ENCODE data around the gene BLZF1. TPM values are rescaled to one million over a fixed set of nuclear protein-coding genes. Genes with fewer than 3 reads are reported as not detected.

The BLZF1 gene
- total and polyA plus RNA-seq, 8 donors, result 3.1 to 13.4 (median 7.3) TPM

- intact Hi-C loops (cut with DNase I), result no loop called here
These were observed 7.6 kb upstream of the BLZF1 start for GRCh38 chr1:169360415-169360814.

DNA sequence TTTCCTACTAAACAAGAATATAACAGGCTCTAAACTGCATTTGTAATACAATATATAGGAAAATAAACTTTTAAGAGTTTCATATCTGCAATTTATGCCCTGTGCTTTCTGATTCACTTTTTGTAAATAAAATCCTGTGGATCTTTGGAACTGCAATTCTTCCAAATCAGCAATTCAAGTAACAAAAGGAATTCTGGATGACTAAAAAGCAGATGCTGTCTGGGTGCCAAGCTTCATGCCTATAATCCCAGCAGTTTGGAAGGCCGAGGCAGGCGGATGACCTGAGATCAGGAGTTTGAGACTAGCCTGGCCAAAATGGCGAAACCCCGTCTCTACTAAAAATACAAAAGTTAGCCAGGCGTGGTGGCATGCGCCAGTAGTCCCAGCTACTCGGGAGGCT lies 6.7 kb upstream of the BLZF1 start:
- no peaks in the 10 kb centered on the region for H3K36me3 ChIP-seq
- ATAC-seq, result no peak
- H3K4me3 ChIP-seq, result no peak overlapping the region
- FAIRE-seq, result no peak
- no peak overlapping the region for H3K27ac ChIP-seq
- no peaks in the 10 kb centered on the region for H3K27me3 ChIP-seq
- TF ChIP-seq CTCF (IDR thresholded peaks at IDR 0.05), result no peak
- 96% methylated on average over 7 of the region's 7 CpGs for WGBS, 2 donors
- DNase-seq, result no peak
- intact Hi-C loops (cut with DNase I), result no loop called here
- no peaks in the 10 kb centered on the region for H3K9me3 ChIP-seq
- H3K4me1 ChIP-seq, result no peaks in the 10 kb centered on the region

More at GRCh38 chr1:169360415-169360814, 7.6 kb upstream of the BLZF1 start:
- ATAC-seq (no peak), DNase-seq (no peak), FAIRE-seq (no peak)
- no peak for TF ChIP-seq CTCF (IDR thresholded peaks at IDR 0.05)
- no peaks in the 10 kb centered on the region for H3K4me1 ChIP-seq
- H3K36me3 ChIP-seq, result no peaks in the 10 kb centered on the region
- WGBS, 2 donors, result 88 to 97% methylated on average over 1 of the region's 1 CpG
- H3K27ac ChIP-seq, result no peak overlapping the region
- H3K9me3 ChIP-seq, result no peaks in the 10 kb centered on the region
- H3K27me3 ChIP-seq, result no peaks in the 10 kb centered on the region
- no peak overlapping the region for H3K4me3 ChIP-seq

DNA sequence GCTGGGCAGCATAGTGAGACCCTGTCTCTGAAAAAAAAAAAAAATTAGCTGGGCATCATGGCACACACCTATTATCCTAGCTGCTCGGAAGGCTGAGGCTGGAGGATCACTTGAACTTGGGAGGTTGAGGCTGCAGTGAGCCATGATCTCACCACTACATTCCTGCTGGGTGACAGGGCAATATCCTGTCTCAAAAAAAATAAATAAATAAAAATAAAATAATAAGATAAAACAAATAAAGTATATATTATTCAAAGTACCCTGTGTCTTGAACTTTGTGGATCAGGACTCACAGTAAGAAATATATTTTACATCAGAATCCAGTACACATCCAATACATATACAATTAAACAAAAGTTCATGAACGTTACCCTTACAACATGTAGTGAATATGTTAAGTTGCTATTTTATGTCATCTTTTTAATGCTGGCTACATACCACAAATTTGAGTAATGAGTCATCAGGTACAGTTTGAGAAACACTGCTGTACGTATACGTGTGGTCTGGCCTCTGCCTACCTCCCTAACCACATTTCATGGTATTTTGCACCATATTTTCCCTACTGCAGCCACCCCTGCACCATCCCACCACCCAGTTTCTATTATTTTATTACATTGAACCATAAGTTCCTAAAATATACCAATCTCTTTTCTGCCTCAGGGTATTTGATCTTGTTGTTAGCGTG lies 4.8 kb upstream of the BLZF1 start:
- Histone ChIP-seq H3K36me3 (no peaks in the 10 kb centered on the region), H3K27ac (no peak overlapping the region), H3K4me1 (peaks cover 0 to 6% (median 0%) of the 10 kb centered on the region in 3 donors), H3K27me3 (no peaks in the 10 kb centered on the region), H3K4me3 (no peak overlapping the region), H3K9me3 (no peaks in the 10 kb centered on the region)
- no peak for DNase-seq
- FAIRE-seq, result no peak
- 92 to 93% methylated on average over 5 of the region's 5 CpGs for WGBS, 2 donors
- no peak for TF ChIP-seq CTCF (IDR thresholded peaks at IDR 0.05)
- intact Hi-C loops (cut with DNase I), result no loop called here
- ATAC-seq, result no peak

GRCh38 chr1:169364948-169365347 lies 3.0 kb upstream of the BLZF1 start:
- FAIRE-seq (no peak), ATAC-seq (no peak), DNase-seq (no peak)
- Histone ChIP-seq H3K4me1 (peaks cover 3 to 9% (median 6%) of the 10 kb centered on the region in 3 donors), H3K27ac (no peak overlapping the region), H3K27me3 (no peaks in the 10 kb centered on the region), H3K4me3 (no peak overlapping the region), H3K36me3 (no peaks in the 10 kb centered on the region), H3K9me3 (no peaks in the 10 kb centered on the region)
- intact Hi-C loops (cut with DNase I), result no loop called here
- TF ChIP-seq CTCF (IDR thresholded peaks at IDR 0.05), result no peak
- WGBS, 2 donors, result 96 to 98% methylated on average over 2 of the region's 2 CpGs

GRCh38 chr1:169367096-169367685 lies 804 bp upstream of the BLZF1 start:
- FAIRE-seq (no peak), ATAC-seq (peak in 2 of 4 donors; percentile 8 to 10), DNase-seq (no peak)
- H3K4me1 ChIP-seq, result peaks cover 3 to 9% (median 6%) of the 10 kb centered on the region in 3 donors
- WGBS, 2 donors, result 6 to 7% methylated on average over 15 of the region's 15 CpGs
- no peaks in the 10 kb centered on the region for H3K9me3 ChIP-seq
- H3K27me3 ChIP-seq, result no peaks in the 10 kb centered on the region
- intact Hi-C loops (cut with DNase I), result no loop called here
- H3K4me3 ChIP-seq, result peak overlapping the region; percentile 49 to 66 (median 58)
- peaks cover 0 to 13% (median 7%) of the 10 kb centered on the region in 3 donors for H3K36me3 ChIP-seq
- TF ChIP-seq CTCF (IDR thresholded peaks at IDR 0.05), result no peak
- peak overlapping the region in 2 of 4 donors; percentile 69 to 86 for H3K27ac ChIP-seq
